Putamen (tissue), 1 donor: ENCODE results near the gene CFAP47.
"Not testable (repeated sequence)": the region's sequence is repeated elsewhere in the genome, so short reads cannot be mapped to it uniquely, and the experiment has no call there.

Experiments
- DNase-seq: peaks from one replicate; pipeline ENCODE4 v3.0.0-alpha.2; 2016; ENCODE audit warnings: low spot score

The CFAP47 gene

GRCh38 chrX:36234840-36235528, 315.4 kb downstream of the CFAP47 start:
- DNase-seq = not testable (repeated sequence)

- DNase-seq = no peak
Measured at GRCh38 chrX:36241397-36241796, 321.9 kb downstream of the CFAP47 start.

GRCh38 chrX:36266155-36266554, 346.6 kb downstream of the CFAP47 start:
- DNase-seq = no peak

- DNase-seq = no peak
Measured at GRCh38 chrX:36310136-36310535, 390.6 kb downstream of the CFAP47 start.

- no peak for DNase-seq
Measured at GRCh38 chrX:36314303-36314702, 394.8 kb downstream of the CFAP47 start.

- no peak for DNase-seq
Measured at GRCh38 chrX:36334572-36334971, 415.0 kb downstream of the CFAP47 start.

- DNase-seq = no peak
Measured at GRCh38 chrX:36336751-36337150, 417.2 kb downstream of the CFAP47 start.

GRCh38 chrX:36344301-36344700, 424.8 kb downstream of the CFAP47 start:
- DNase-seq = no peak

GRCh38 chrX:36348509-36348908, 429.0 kb downstream of the CFAP47 start:
- no peak for DNase-seq

- no peak for DNase-seq
Measured at GRCh38 chrX:36357855-36358254, 438.3 kb downstream of the CFAP47 start.

- no peak for DNase-seq
Measured at GRCh38 chrX:36364262-36364661, 444.7 kb downstream of the CFAP47 start.

- no peak for DNase-seq
Measured at GRCh38 chrX:36383495-36383894, 464.0 kb downstream of the CFAP47 start.

GRCh38 chrX:36388901-36389300, 469.4 kb downstream of the CFAP47 start:
- no peak for DNase-seq

- DNase-seq = no peak
Measured at GRCh38 chrX:36401774-36402173, 482.2 kb downstream of the CFAP47 start.

- DNase-seq = no peak
Measured at GRCh38 chrX:36407836-36408235, 488.3 kb downstream of the CFAP47 start.

GRCh38 chrX:36414056-36414455, 494.5 kb downstream of the CFAP47 start:
- no peak for DNase-seq

- no peak for DNase-seq
Measured at GRCh38 chrX:36422368-36422767, 502.8 kb downstream of the CFAP47 start.

- no peak for DNase-seq
Measured at GRCh38 chrX:36431819-36432218, 512.3 kb downstream of the CFAP47 start.

GRCh38 chrX:36434522-36434921, 515.0 kb downstream of the CFAP47 start:
- no peak for DNase-seq
